ENCODE measurements around the gene KAZN. TPM values are rescaled to one million over a fixed set of nuclear protein-coding genes. Genes with fewer than 3 reads are reported as not detected.

KAZN gene
- polyA plus RNA-seq, 1 of the 3 experiments (the other 2 are of a cell fraction): 6.8 TPM

- Histone ChIP-seq H3K27me3 (ENCODE audit: insufficient read depth) (no peaks in the 10 kb centered on the region), H4K20me1 (ENCODE audit: insufficient read depth) (no peaks in the 10 kb centered on the region), H3K4me3 (ENCODE audit: low read depth in 2 of 2, low read length in 1 of 2) (no peak overlapping the region; a peak in 1 of 4 replicates), H3K27ac (ENCODE audit: low read depth in 2 of 2, low read length in 1 of 2) (no peak overlapping the region), H3K36me3 (replicated peaks in 1 of 2; ENCODE audit: control insufficient read depth in 1 of 2, insufficient read depth in 2 of 2, low read length in 1 of 2) (no peaks in the 10 kb centered on the region), H2AFZ (ENCODE audit: low read depth) (no peak overlapping the region), H3K4me1 (ENCODE audit: control insufficient read depth in 1 of 2, insufficient read depth in 2 of 2, low read depth in 1 of 2, low read length in 1 of 2) (peaks cover 0 to 4% of the 10 kb centered on the region in 2 experiments; a peak in 1 of 4 replicates), H3K9me3 (no peaks in the 10 kb centered on the region), H3F3A (replicated peaks; ENCODE audit: insufficient read depth) (no peaks in the 10 kb centered on the region), H3K9me2 (no peaks in the 10 kb centered on the region), H3K4me2 (no peak overlapping the region), H3K9ac (no peak overlapping the region), H3K79me2 (ENCODE audit: insufficient read depth) (no peaks in the 10 kb centered on the region)
- POLR2A ChIA-PET: no interaction called here
- no peak for DNase-seq
- TF ChIP-seq MEF2A (IDR thresholded peaks at IDR 0.05; ENCODE audit: borderline replicate concordance, low read depth): no peak
- TF ChIP-seq RFX5 (IDR thresholded peaks at IDR 0.05; ENCODE audit: low read length): no peak
- no peak for TF ChIP-seq MAX (IDR thresholded peaks at IDR 0.05; ENCODE audit: low read depth)
- TF ChIP-seq EZH2phosphoT487 (IDR thresholded peaks at IDR 0.05; ENCODE audit: borderline replicate concordance, low read depth): no peak
- no peak for TF ChIP-seq SIN3A (IDR thresholded peaks at IDR 0.05; ENCODE audit: borderline replicate concordance, low read depth, low read length)
- TF ChIP-seq TCF12 (IDR thresholded peaks at IDR 0.05): no peak
- TF ChIP-seq GATA2 (CRISPR knock-in tag; IDR thresholded peaks at IDR 0.05): no peak
- TF ChIP-seq IRF3 (IDR thresholded peaks at IDR 0.05; ENCODE audit: low read depth, low read length): no peak
- no peak for TF ChIP-seq JUND (IDR thresholded peaks at IDR 0.05)
- no peak for TF ChIP-seq CTCF (IDR thresholded peaks at IDR 0.05)
- TF ChIP-seq ELF1 (IDR thresholded peaks at IDR 0.05): no peak
- no peak for TF ChIP-seq RAD21 (IDR thresholded peaks at IDR 0.05; ENCODE audit: low read length)
- no peak for TF ChIP-seq RXRA (IDR thresholded peaks at IDR 0.05; ENCODE audit: borderline replicate concordance, low read depth)
- TF ChIP-seq SMC3 (IDR thresholded peaks at IDR 0.05; ENCODE audit: low read depth, low read length): no peak
- TF ChIP-seq MXI1 (IDR thresholded peaks at IDR 0.05; ENCODE audit: low read depth, low read length): no peak
- no peak for TF ChIP-seq YY1 (IDR thresholded peaks at IDR 0.05; ENCODE audit: low read depth)
- TF ChIP-seq FOSL2 (IDR thresholded peaks at IDR 0.05; ENCODE audit: borderline replicate concordance, low read depth): no peak
- no peak for TF ChIP-seq NFIC (IDR thresholded peaks at IDR 0.05; ENCODE audit: borderline replicate concordance)
- WGBS (ENCODE audit: low lambda C conversion rate): 55% methylated on average over 8 of the region's 10 CpGs
- CTCF ChIA-PET: interaction anchor here (1.2 to 3.1 kb wide), 2 partner anchors 12 to 484 kb away, joined by 5 to 12 read pairs; no protein-coding TSS in a partner anchor
Measured at GRCh38 chr1:14597343-14598006, 1.0 kb upstream of the KAZN start.
